NT2/D1 (cell line): ENCODE measurements around the gene MTHFD1.

Source experiments
- SUZ12 ChIP-seq: IDR thresholded peaks from 2 replicates; pipeline ENCODE4 v1.6.1; 2011; ENCODE audit not compliant: insufficient read length, insufficient read depth; ENCODE audit errors: extremely low read depth
- ZNF274 ChIP-seq: IDR thresholded peaks from 2 replicates; pipeline ENCODE4 v1.6.1; 2011; ENCODE audit warnings: mild to moderate bottlenecking, low read depth, low read length

DNA sequence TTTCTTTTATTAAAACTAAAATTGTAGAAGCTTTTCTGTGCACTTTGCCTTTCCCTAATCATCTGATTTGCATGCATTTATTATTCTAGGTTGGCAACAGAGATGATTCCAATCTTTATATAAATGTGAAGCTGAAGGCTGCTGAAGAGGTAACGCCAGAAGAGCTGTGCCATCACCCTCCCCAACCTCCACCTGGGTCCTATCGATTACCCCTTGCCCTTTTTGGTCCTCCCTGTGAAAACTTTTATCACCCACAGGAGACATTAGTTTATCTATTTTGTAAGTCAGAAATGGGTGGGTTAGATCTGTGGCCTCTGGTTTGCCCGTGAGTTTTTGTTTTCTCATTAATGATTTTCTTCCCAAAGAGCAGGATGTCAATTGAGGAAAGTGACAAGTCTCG lies 22.8 kb downstream of the MTHFD1 start:
- no peak for TF ChIP-seq SUZ12
- no peak for TF ChIP-seq ZNF274
